CD1c-positive myeloid dendritic cell (primary cell): ENCODE results near the gene STAG1.
A peak's percentile ranks its signal among the peaks of the same experiment; 100 is the strongest.
"Not testable (repeated sequence)": the region's sequence is repeated elsewhere in the genome, so short reads cannot be mapped to it uniquely, and the experiment has no call there.

ENCODE experiments used
- DNase-seq: peaks from one replicate; pipeline ENCODE4 v3.0.0-alpha.2; 2016; ENCODE audit errors: extremely low spot score

Gene STAG1

GRCh38 chr3:136752172-136752421 is at the start of gene STAG1:
Gene STAG1, minus strand, starts transcription at chr3:136752378. Its CDS starts 121,480 bp downstream, at chr3:136630898.
- no peak for DNase-seq

GRCh38 chr3:136801146-136801545 is 49.0 kb upstream of the STAG1 start:
- not testable (repeated sequence) for DNase-seq

- DNase-seq, result no peak
Measured at GRCh38 chr3:136792556-136793330, 40.6 kb upstream of the STAG1 start.

GRCh38 chr3:136790786-136791185 is 38.6 kb upstream of the STAG1 start:
- DNase-seq, result no peak

- DNase-seq, result no peak
Measured at GRCh38 chr3:136789976-136790375, 37.8 kb upstream of the STAG1 start.

GRCh38 chr3:136788154-136788553 is 36.0 kb upstream of the STAG1 start:
- no peak for DNase-seq

GRCh38 chr3:136787349-136787748 is 35.2 kb upstream of the STAG1 start:
- peak; percentile 25 for DNase-seq

GRCh38 chr3:136783708-136784191 is 31.6 kb upstream of the STAG1 start:
- DNase-seq, result no peak

- DNase-seq, result no peak
Measured at GRCh38 chr3:136780741-136781140, 28.6 kb upstream of the STAG1 start.

GRCh38 chr3:136778865-136779264 is 26.7 kb upstream of the STAG1 start:
- no peak for DNase-seq

- DNase-seq, result no peak
Measured at GRCh38 chr3:136772709-136773108, 20.5 kb upstream of the STAG1 start.

- peak; percentile 75 for DNase-seq
Measured at GRCh38 chr3:136758160-136759102, 6.3 kb upstream of the STAG1 start.

- no peak for DNase-seq
Measured at GRCh38 chr3:136755192-136755591, 3.0 kb upstream of the STAG1 start.

GRCh38 chr3:136753326-136753939 is 1.3 kb upstream of the STAG1 start:
- peak; percentile 11 for DNase-seq

- DNase-seq, result peak; percentile 100
Measured at GRCh38 chr3:136752422-136753325, 496 bp upstream of the STAG1 start.

- peak; percentile 74 for DNase-seq
Measured at GRCh38 chr3:136751316-136752171, 634 bp downstream of the STAG1 start.

GRCh38 chr3:136750897-136751315 is 1.3 kb downstream of the STAG1 start:
- DNase-seq, result peak; percentile 16

GRCh38 chr3:136750209-136750896 is 1.8 kb downstream of the STAG1 start:
- no peak for DNase-seq

- not testable (repeated sequence) for DNase-seq
Measured at GRCh38 chr3:136749602-136750001, 2.6 kb downstream of the STAG1 start.

GRCh38 chr3:136749091-136749490 is 3.1 kb downstream of the STAG1 start:
- DNase-seq, result no peak
